ENCODE results near the gene CEP85L. TPM values are rescaled to one million over a fixed set of nuclear protein-coding genes. Genes with fewer than 3 reads are reported as not detected.

CEP85L gene
- total and polyA plus RNA-seq, 2 of the 4 experiments (the other 2 are of a cell fraction): 2.3 to 25.6 TPM

DNA sequence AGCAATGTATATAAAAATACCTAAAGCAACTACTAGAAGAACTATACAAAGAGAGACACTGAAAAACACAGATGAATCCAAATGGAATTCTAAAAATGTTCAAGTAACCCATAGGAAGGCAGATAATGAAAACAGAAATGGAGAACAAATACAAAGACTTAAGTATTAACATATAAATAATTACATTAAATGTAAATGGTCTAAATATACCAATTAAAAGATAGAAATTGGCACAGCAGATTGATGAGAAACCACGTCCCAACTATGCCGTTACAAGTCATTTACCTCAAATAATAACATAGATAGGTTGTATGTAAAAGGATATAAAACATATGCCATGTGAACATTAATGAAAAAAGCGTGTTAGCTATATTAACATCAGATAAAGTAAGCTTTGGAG, 40.1 kb downstream of the CEP85L start:
- intact Hi-C loops (cut with micrococcal nuclease): loop anchor here (10.0 kb wide), 1 partner anchor 57 kb away; no protein-coding TSS in a partner anchor
- Histone ChIP-seq H3K9me1 (ENCODE audit: insufficient read depth, low read length) (peaks cover 4% of the 10 kb centered on the region; the same call in 1 of the 2 replicates), H3K27ac (ENCODE audit: insufficient read depth, low read length) (no peak overlapping the region), H2BK15ac (ENCODE audit: low read depth, low read length) (no peak overlapping the region), H2AK5ac (ENCODE audit: low read depth, low read length) (no peak overlapping the region), H3K27me3 (ENCODE audit: control insufficient read depth, insufficient read depth, low read length) (no peaks in the 10 kb centered on the region), H4K5ac (ENCODE audit: low read depth, low read length) (no peak overlapping the region), H4K8ac (ENCODE audit: low read depth in 2 of 2, low read length in 2 of 2) (no peak overlapping the region), H3K4me2 (ENCODE audit: low read depth, low read length) (no peak overlapping the region), H4K20me1 (ENCODE audit: insufficient read depth, low read length) (peaks cover 5% of the 10 kb centered on the region), H3K4me1 (ENCODE audit: control insufficient read depth, insufficient read depth, low read length) (no peaks in the 10 kb centered on the region), H4K91ac (ENCODE audit: insufficient read depth, low read depth, low read length) (no peak overlapping the region), H2AK9ac (replicated peaks; ENCODE audit: low read depth, low read length, poor library complexity) (no peak overlapping the region), H3K79me1 (ENCODE audit: low read depth in 1 of 2, low read length in 2 of 2) (peaks cover 16 to 24% of the 10 kb centered on the region in 2 experiments), H3K36me3 (ENCODE audit: control insufficient read depth, insufficient read depth, low read length) (peaks cover 2% of the 10 kb centered on the region; the same call in 1 of the 2 replicates), H3K18ac (ENCODE audit: low read depth, low read length) (no peak overlapping the region), H3K9ac (ENCODE audit: low read depth, low read length) (no peak overlapping the region), H2BK5ac (ENCODE audit: low read depth, low read length, poor library complexity, severe bottlenecking) (no peak overlapping the region), H3K4ac (ENCODE audit: low read depth, low read length) (no peak overlapping the region), H2BK20ac (ENCODE audit: low read depth, low read length) (no peak overlapping the region), H3K4me3 (ENCODE audit: insufficient read depth, low read depth, low read length) (no peak overlapping the region), H2AFZ (replicated peaks; ENCODE audit: low read length, poor library complexity) (no peak overlapping the region), H3K9me3 (ENCODE audit: control insufficient read depth, insufficient read depth, low read length) (no peaks in the 10 kb centered on the region), H3K56ac (ENCODE audit: extremely low read depth, insufficient read depth, low read length) (no peak overlapping the region), H3K14ac (replicated peaks; ENCODE audit: low read depth, low read length) (no peak overlapping the region), H3K23ac (ENCODE audit: low read depth, low read length) (no peak overlapping the region), H2BK120ac (ENCODE audit: low read depth, low read length) (no peak overlapping the region)
- in situ Hi-C loops (cut with MboI; ENCODE audit: low sequenced_read_pairs): no loop called here
- POLR2A ChIA-PET (ENCODE audit: unreplicated experiment): no interaction called here
- dilution Hi-C loops (cut with HindIII; ENCODE audit: low sequenced_read_pairs, unreplicated experiment): no loop called here
- CTCF ChIA-PET: no interaction called here
- ATAC-seq (ENCODE audit: low read depth) (no peak), DNase-seq (no peak)
- WGBS, 2 experiments (ENCODE audit: extremely low coverage in 2 of 2, insufficient read length in 1 of 2): no CpG with 5 or more reads among the region's 3 CpGs
- no TSS peak for BruUV-seq (replicated peaks)
- TF ChIP-seq RAD21 (IDR thresholded peaks at IDR 0.05; ENCODE audit: low read length): no peak
- TF ChIP-seq CTCF (conservative IDR thresholded peaks at IDR 0.05; ENCODE audit: low read depth, low read length): no peak
- no peak for TF ChIP-seq MXI1 (IDR thresholded peaks at IDR 0.05; ENCODE audit: borderline replicate concordance, low read depth, low read length)
- TF ChIP-seq POLR2A (IDR thresholded peaks at IDR 0.05; ENCODE audit: low read depth, low read length): no peak
- no peak for TF ChIP-seq CHD1 (IDR thresholded peaks at IDR 0.05; ENCODE audit: low read depth, low read length)
- TF ChIP-seq FOS (IDR thresholded peaks at IDR 0.05; ENCODE audit: low read depth, low read length): no peak
- TF ChIP-seq NFE2L2 (IDR thresholded peaks at IDR 0.05; ENCODE audit: low read depth, low read length): no peak
- no peak for TF ChIP-seq RCOR1 (IDR thresholded peaks at IDR 0.05; ENCODE audit: insufficient replicate concordance, low read length)
- TF ChIP-seq CEBPB (IDR thresholded peaks at IDR 0.05; ENCODE audit: low read depth, low read length): no peak
- no peak for TF ChIP-seq BHLHE40 (IDR thresholded peaks at IDR 0.05; ENCODE audit: low read depth, low read length)
- TF ChIP-seq, protein P1, sequence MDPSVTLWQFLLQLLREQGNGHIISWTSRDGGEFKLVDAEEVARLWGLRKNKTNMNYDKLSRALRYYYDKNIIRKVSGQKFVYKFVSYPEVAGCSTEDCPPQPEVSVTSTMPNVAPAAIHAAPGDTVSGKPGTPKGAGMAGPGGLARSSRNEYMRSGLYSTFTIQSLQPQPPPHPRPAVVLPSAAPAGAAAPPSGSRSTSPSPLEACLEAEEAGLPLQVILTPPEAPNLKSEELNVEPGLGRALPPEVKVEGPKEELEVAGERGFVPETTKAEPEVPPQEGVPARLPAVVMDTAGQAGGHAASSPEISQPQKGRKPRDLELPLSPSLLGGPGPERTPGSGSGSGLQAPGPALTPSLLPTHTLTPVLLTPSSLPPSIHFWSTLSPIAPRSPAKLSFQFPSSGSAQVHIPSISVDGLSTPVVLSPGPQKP (IDR thresholded peaks at IDR 0.05; ENCODE audit: borderline replicate concordance, low read depth, low read length): no peak
- no peak for TF ChIP-seq MAZ (IDR thresholded peaks at IDR 0.05; ENCODE audit: borderline replicate concordance, low read depth, low read length)
- no peak for TF ChIP-seq MAFK (IDR thresholded peaks at IDR 0.05; ENCODE audit: low read depth, low read length)
- TF ChIP-seq RFX5 (IDR thresholded peaks at IDR 0.05; ENCODE audit: low read depth, low read length): no peak
- TF ChIP-seq SMC3 (IDR thresholded peaks at IDR 0.05; ENCODE audit: low read depth, low read length): no peak
- TF ChIP-seq USF2 (IDR thresholded peaks at IDR 0.05; ENCODE audit: low read depth, low read length): no peak
